GM11168 (cell line): ENCODE data around the gene MRPS18A.

ENCODE experiments used
- in situ Hi-C: fragments of 300-500 bp; cut with MboI; formaldehyde crosslinking; loops from one replicate; pipeline ENCODE4 v1.12.0; 2022; ENCODE audit warnings: low sequenced_read_pairs; ENCODE audit not compliant: unreplicated experiment

The MRPS18A gene

GRCh38 chr6:43687437-43688347 lies at the start of gene MRPS18A:
Gene MRPS18A (minus strand): TSS chr6:43687791. CDS start chr6:43687779, 12 bp downstream.
- in situ Hi-C loops = no loop called here

GRCh38 chr6:43736844-43737243 lies 49.3 kb upstream of the MRPS18A start:
- in situ Hi-C loops = no loop called here

- in situ Hi-C loops = no loop called here
These were observed 48.7 kb upstream of the MRPS18A start for GRCh38 chr6:43736211-43736786.

- in situ Hi-C loops = no loop called here
These were observed 48.1 kb upstream of the MRPS18A start for GRCh38 chr6:43735642-43736199.

- in situ Hi-C loops = no loop called here
These were observed 46.7 kb upstream of the MRPS18A start for GRCh38 chr6:43734294-43734665.

- in situ Hi-C loops = no loop called here
These were observed 46.1 kb upstream of the MRPS18A start for GRCh38 chr6:43733471-43734293.

- in situ Hi-C loops = no loop called here
These were observed 43.0 kb upstream of the MRPS18A start for GRCh38 chr6:43730634-43731033.

GRCh38 chr6:43729537-43729936 lies 41.9 kb upstream of the MRPS18A start:
- in situ Hi-C loops = loop anchor here (5.0 kb wide), 1 partner anchor 33 kb away; no protein-coding TSS in a partner anchor

- in situ Hi-C loops = loop anchor here (5.0 kb wide), 1 partner anchor 34 kb away; no protein-coding TSS in a partner anchor
These were observed 41.0 kb upstream of the MRPS18A start for GRCh38 chr6:43728586-43728985.

GRCh38 chr6:43727634-43728033 lies 40.0 kb upstream of the MRPS18A start:
- in situ Hi-C loops = loop anchor here (5.0 kb wide), 1 partner anchor 35 kb away; no protein-coding TSS in a partner anchor

GRCh38 chr6:43725643-43726580 lies 38.3 kb upstream of the MRPS18A start:
- in situ Hi-C loops = loop anchor here (5.0 kb wide), 1 partner anchor 36 kb away; no protein-coding TSS in a partner anchor

- in situ Hi-C loops = loop anchor here (5.0 kb wide), 1 partner anchor 37 kb away; no protein-coding TSS in a partner anchor
These were observed 37.5 kb upstream of the MRPS18A start for GRCh38 chr6:43724914-43725642.

GRCh38 chr6:43724354-43724753 lies 36.8 kb upstream of the MRPS18A start:
- in situ Hi-C loops = no loop called here

- in situ Hi-C loops = no loop called here
These were observed 36.2 kb upstream of the MRPS18A start for GRCh38 chr6:43723737-43724295.

GRCh38 chr6:43722920-43723545 lies 35.4 kb upstream of the MRPS18A start:
- in situ Hi-C loops = no loop called here

GRCh38 chr6:43720999-43721398 lies 33.4 kb upstream of the MRPS18A start:
- in situ Hi-C loops = no loop called here

- in situ Hi-C loops = no loop called here
These were observed 31.9 kb upstream of the MRPS18A start for GRCh38 chr6:43719511-43719910.
